Right lobe of liver (tissue), 4 donors: ENCODE results near the gene PRSS35.

Experiments
- CTCF ChIP-seq, 4 donors: fragments of 200-600 bp in 3 of 4; fragments of 450-650 bp in 1 of 4; IDR thresholded peaks; one replicate each; pipeline versions ENCODE4 v1.5.1 to v1.8.0; 2016 to 2022; ENCODE audit warnings: antibody characterized with exemption in 4 of 4, mild to moderate bottlenecking in 2 of 4
- POLR2A ChIP-seq: fragments of 450-650 bp; IDR thresholded peaks from one replicate; pipeline ENCODE4 v1.6.1; 2017; ENCODE audit warnings: antibody characterized with exemption, mild to moderate bottlenecking
- donor health status: DM: no; HTN: no; CAD: no.
- donor health status: DM: no; HTN: no; CAD: no.
- donor health status: DM: no; HTN: yes; CAD: no.

- TF ChIP-seq CTCF (IDR thresholded peaks at IDR 0.05): no peak
- TF ChIP-seq POLR2A: no peak
Measured at GRCh38 chr6:83574783-83575182, 62.4 kb downstream of the PRSS35 start.
